ENCODE data around the gene CEL. TPM values are rescaled to one million over a fixed set of nuclear protein-coding genes. Genes with fewer than 3 reads are reported as not detected.
A peak's percentile ranks its signal among the peaks of the same experiment; 100 is the strongest.
"Not testable (repeated sequence)": the region's sequence is repeated elsewhere in the genome, so short reads cannot be mapped to it uniquely, and the experiment has no call there.

The CEL gene
- total RNA-seq, 1 experiment from 2014 or later: 0.61 TPM

GRCh38 chr9:133040892-133041479 is 20.8 kb upstream of the CEL start:
- H3K36me3 ChIP-seq: peaks cover 50% of the 10 kb centered on the region
- H3K4me3 ChIP-seq; H3K4me1 ChIP-seq (replicated peaks); H3K27me3 ChIP-seq (replicated peaks); H3K9me3 ChIP-seq (replicated peaks); H3K27ac ChIP-seq: not testable (repeated sequence)
- peak in 1 of 2 experiments; percentile 67 for DNase-seq (ENCODE audit: low read depth in 1 of 2, low spot score in 2 of 2)

- Histone ChIP-seq H3K27ac (no peak overlapping the region), H3K4me3 (no peak overlapping the region), H3K9me3 (replicated peaks) (no peaks in the 10 kb centered on the region), H3K4me1 (replicated peaks) (no peaks in the 10 kb centered on the region), H3K36me3 (peaks cover 54% of the 10 kb centered on the region), H3K27me3 (replicated peaks) (no peaks in the 10 kb centered on the region)
- DNase-seq (ENCODE audit: low read depth in 1 of 2, low spot score in 2 of 2): no peak
These were observed 19.8 kb upstream of the CEL start for GRCh38 chr9:133041958-133042357.

- H3K4me3 ChIP-seq: no peak overlapping the region
- H3K27ac ChIP-seq: no peak overlapping the region
- H3K27me3 ChIP-seq (replicated peaks): no peaks in the 10 kb centered on the region
- DNase-seq (ENCODE audit: low read depth in 1 of 2, low spot score in 2 of 2): no peak
- no peaks in the 10 kb centered on the region for H3K4me1 ChIP-seq (replicated peaks)
- peaks cover 55% of the 10 kb centered on the region for H3K36me3 ChIP-seq
- H3K9me3 ChIP-seq (replicated peaks): no peaks in the 10 kb centered on the region
These were observed 19.1 kb upstream of the CEL start for GRCh38 chr9:133042676-133043075.

GRCh38 chr9:133043449-133044035 is 18.2 kb upstream of the CEL start:
- Histone ChIP-seq H3K27ac (no peak overlapping the region), H3K4me1 (replicated peaks) (no peaks in the 10 kb centered on the region), H3K9me3 (replicated peaks) (no peaks in the 10 kb centered on the region), H3K36me3 (peaks cover 63% of the 10 kb centered on the region), H3K27me3 (replicated peaks) (no peaks in the 10 kb centered on the region), H3K4me3 (no peak overlapping the region)
- no peak for DNase-seq (ENCODE audit: low read depth in 1 of 2, low spot score in 2 of 2)

GRCh38 chr9:133044125-133044524 is 17.7 kb upstream of the CEL start:
- Histone ChIP-seq H3K27ac (no peak overlapping the region), H3K4me3 (no peak overlapping the region), H3K9me3 (replicated peaks) (no peaks in the 10 kb centered on the region), H3K4me1 (replicated peaks) (no peaks in the 10 kb centered on the region), H3K27me3 (replicated peaks) (no peaks in the 10 kb centered on the region), H3K36me3 (peaks cover 69% of the 10 kb centered on the region)
- no peak for DNase-seq (ENCODE audit: low read depth in 1 of 2, low spot score in 2 of 2)

GRCh38 chr9:133044661-133045060 is 17.1 kb upstream of the CEL start:
- Histone ChIP-seq H3K27ac (no peak overlapping the region), H3K9me3 (replicated peaks) (no peaks in the 10 kb centered on the region), H3K4me1 (replicated peaks) (no peaks in the 10 kb centered on the region), H3K4me3 (no peak overlapping the region), H3K27me3 (replicated peaks) (no peaks in the 10 kb centered on the region), H3K36me3 (peaks cover 72% of the 10 kb centered on the region)
- no peak for DNase-seq (ENCODE audit: low read depth in 1 of 2, low spot score in 2 of 2)

- Histone ChIP-seq H3K4me3 (no peak overlapping the region), H3K4me1 (replicated peaks) (no peaks in the 10 kb centered on the region), H3K27me3 (replicated peaks) (no peaks in the 10 kb centered on the region), H3K36me3 (peaks cover 73% of the 10 kb centered on the region), H3K27ac (no peak overlapping the region), H3K9me3 (replicated peaks) (no peaks in the 10 kb centered on the region)
- no peak for DNase-seq (ENCODE audit: low read depth in 1 of 2, low spot score in 2 of 2)
These were observed 16.6 kb upstream of the CEL start for GRCh38 chr9:133045132-133045531.

GRCh38 chr9:133046196-133046899 is 15.4 kb upstream of the CEL start:
- Histone ChIP-seq H3K9me3 (replicated peaks) (no peaks in the 10 kb centered on the region), H3K27me3 (replicated peaks) (no peaks in the 10 kb centered on the region), H3K27ac (no peak overlapping the region), H3K4me3 (no peak overlapping the region), H3K36me3 (peaks cover 78% of the 10 kb centered on the region), H3K4me1 (replicated peaks) (no peaks in the 10 kb centered on the region)
- DNase-seq (ENCODE audit: low read depth in 1 of 2, low spot score in 2 of 2): no peak

GRCh38 chr9:133046900-133047295 is 14.9 kb upstream of the CEL start:
- H3K4me3 ChIP-seq: no peak overlapping the region
- no peak for DNase-seq (ENCODE audit: low read depth in 1 of 2, low spot score in 2 of 2)
- no peaks in the 10 kb centered on the region for H3K4me1 ChIP-seq (replicated peaks)
- H3K9me3 ChIP-seq (replicated peaks): no peaks in the 10 kb centered on the region
- peaks cover 80% of the 10 kb centered on the region for H3K36me3 ChIP-seq
- H3K27ac ChIP-seq: no peak overlapping the region
- no peaks in the 10 kb centered on the region for H3K27me3 ChIP-seq (replicated peaks)

GRCh38 chr9:133048595-133048994 is 13.2 kb upstream of the CEL start:
- no peak overlapping the region for H3K27ac ChIP-seq
- H3K4me3 ChIP-seq: no peak overlapping the region
- H3K36me3 ChIP-seq: peaks cover 76% of the 10 kb centered on the region
- H3K9me3 ChIP-seq (replicated peaks): no peaks in the 10 kb centered on the region
- H3K27me3 ChIP-seq (replicated peaks): no peaks in the 10 kb centered on the region
- no peaks in the 10 kb centered on the region for H3K4me1 ChIP-seq (replicated peaks)
- no peak for DNase-seq (ENCODE audit: low read depth in 1 of 2, low spot score in 2 of 2)

- H3K27me3 ChIP-seq (replicated peaks): no peaks in the 10 kb centered on the region
- H3K4me3 ChIP-seq: no peak overlapping the region
- H3K36me3 ChIP-seq: peaks cover 77% of the 10 kb centered on the region
- no peak for DNase-seq (ENCODE audit: low read depth in 1 of 2, low spot score in 2 of 2)
- no peaks in the 10 kb centered on the region for H3K9me3 ChIP-seq (replicated peaks)
- H3K4me1 ChIP-seq (replicated peaks): no peaks in the 10 kb centered on the region
- no peak overlapping the region for H3K27ac ChIP-seq
These were observed 12.7 kb upstream of the CEL start for GRCh38 chr9:133049043-133049442.

- DNase-seq (ENCODE audit: low read depth in 1 of 2, low spot score in 2 of 2): no peak
- Histone ChIP-seq H3K27me3 (replicated peaks) (no peaks in the 10 kb centered on the region), H3K36me3 (peaks cover 80% of the 10 kb centered on the region)
These were observed 11.6 kb upstream of the CEL start for GRCh38 chr9:133050142-133050541.

GRCh38 chr9:133050781-133051180 is 11.0 kb upstream of the CEL start:
- DNase-seq (ENCODE audit: low read depth in 1 of 2, low spot score in 2 of 2): no peak
- Histone ChIP-seq H3K36me3 (peaks cover 80% of the 10 kb centered on the region), H3K4me3 (no peak overlapping the region), H3K27me3 (replicated peaks) (no peaks in the 10 kb centered on the region), H3K9me3 (replicated peaks) (no peaks in the 10 kb centered on the region), H3K4me1 (replicated peaks) (peaks cover 14% of the 10 kb centered on the region), H3K27ac (no peak overlapping the region)

More at GRCh38 chr9:133050142-133050541, 11.6 kb upstream of the CEL start:
- Histone ChIP-seq H3K4me1 (replicated peaks) (peaks cover 9% of the 10 kb centered on the region), H3K9me3 (replicated peaks) (no peaks in the 10 kb centered on the region), H3K27ac (no peak overlapping the region), H3K4me3 (no peak overlapping the region)

- no peak for DNase-seq (ENCODE audit: low read depth in 1 of 2, low spot score in 2 of 2)
- peaks cover 80% of the 10 kb centered on the region for H3K36me3 ChIP-seq
- H3K27me3 ChIP-seq (replicated peaks): no peaks in the 10 kb centered on the region
- H3K9me3 ChIP-seq (replicated peaks): no peaks in the 10 kb centered on the region
- no peak overlapping the region for H3K4me3 ChIP-seq
- no peak overlapping the region for H3K27ac ChIP-seq
- H3K4me1 ChIP-seq (replicated peaks): peaks cover 14% of the 10 kb centered on the region
These were observed 10.4 kb upstream of the CEL start for GRCh38 chr9:133051281-133051900.
